Astrocyte (in vitro differentiated cells and primary cell): ENCODE measurements around the gene ARHGAP23. TPM values are rescaled to one million over a fixed set of nuclear protein-coding genes. Genes with fewer than 3 reads are reported as not detected.

Experiments used
- DNase-seq: peaks from one replicate; pipeline ENCODE4 v3.0.0-alpha.2; 2010; ENCODE audit warnings: low read depth
- FAIRE-seq: peaks from 2 replicates; lab custom pipeline; 2011; peaks lifted over from hg19 to GRCh38; lab: Jason Lieb, UNC
- H2AFZ ChIP-seq: 2 replicates; pipeline ENCODE4 v1.6.0; 2012; ENCODE audit warnings: low read depth, low read length, inconsistent platforms
- H3K27ac ChIP-seq: 2 replicates; pipeline ENCODE4 v1.5.1; 2011; ENCODE audit warnings: low read depth, low read length, inconsistent platforms
- H3K27me3 ChIP-seq: 2 replicates; pipeline ENCODE4 v1.6.0; 2011; ENCODE audit warnings: low read length, inconsistent platforms; ENCODE audit not compliant: insufficient read depth
- H3K36me3 ChIP-seq: 2 replicates; pipeline ENCODE4 v1.5.1; 2011; ENCODE audit warnings: low read length, inconsistent platforms; ENCODE audit not compliant: insufficient read depth
- H3K4me1 ChIP-seq: 2 replicates; pipeline ENCODE4 v1.5.1; 2011; ENCODE audit warnings: low read length, inconsistent platforms; ENCODE audit not compliant: insufficient read depth
- H3K4me2 ChIP-seq: 2 replicates; pipeline ENCODE4 v1.6.0; 2012; ENCODE audit warnings: low read length, inconsistent platforms
- H3K4me3 ChIP-seq: 2 replicates; pipeline ENCODE4 v1.5.1; 2011; ENCODE audit warnings: low read depth, mild to moderate bottlenecking, low read length, inconsistent platforms; ENCODE audit not compliant: insufficient read depth
- H3K79me2 ChIP-seq: 2 replicates; pipeline ENCODE4 v1.6.0; 2012; ENCODE audit warnings: mild to moderate bottlenecking, low read length, inconsistent platforms; ENCODE audit not compliant: insufficient read depth
- H3K9ac ChIP-seq: 2 replicates; pipeline ENCODE4 v1.6.0; 2012; ENCODE audit warnings: mild to moderate bottlenecking, low read length, inconsistent platforms
- H3K9me3 ChIP-seq: 2 replicates; pipeline ENCODE4 v1.5.1; 2012; ENCODE audit warnings: low read depth, mild to moderate bottlenecking, low read length, inconsistent platforms; ENCODE audit not compliant: insufficient read depth
- H4K20me1 ChIP-seq: 2 replicates; pipeline ENCODE4 v1.6.0; 2012; ENCODE audit warnings: low read length, inconsistent platforms; ENCODE audit not compliant: insufficient read depth
- H3K27ac Mint-ChIP-seq: one replicate; pipeline ENCODE4 v1.8.0; 2021; ENCODE audit warnings: mild to moderate bottlenecking, mixed read lengths; ENCODE audit not compliant: unreplicated experiment
- H3K27me3 Mint-ChIP-seq: one replicate; pipeline ENCODE4 v1.8.0; 2021; ENCODE audit warnings: low read depth, mixed read lengths; ENCODE audit not compliant: unreplicated experiment
- H3K36me3 Mint-ChIP-seq: one replicate; pipeline ENCODE4 v1.8.0; 2021; ENCODE audit warnings: low read depth, mixed read lengths; ENCODE audit not compliant: unreplicated experiment
- H3K4me1 Mint-ChIP-seq: one replicate; pipeline ENCODE4 v1.8.0; 2021; ENCODE audit warnings: low read depth, mixed read lengths; ENCODE audit not compliant: unreplicated experiment
- H3K4me3 Mint-ChIP-seq: one replicate; pipeline ENCODE4 v1.8.0; 2021; ENCODE audit warnings: mild to moderate bottlenecking, moderate library complexity, mixed read lengths; ENCODE audit not compliant: unreplicated experiment
- H3K9me3 Mint-ChIP-seq: one replicate; pipeline ENCODE4 v1.8.0; 2021; ENCODE audit warnings: mild to moderate bottlenecking, mixed read lengths; ENCODE audit not compliant: unreplicated experiment
- CTCF ChIP-seq: IDR thresholded peaks from 2 replicates; pipeline ENCODE4 v1.5.1; 2011; ENCODE audit warnings: low read depth, mild to moderate bottlenecking, inconsistent platforms, low read length, moderate library complexity; ENCODE audit not compliant: insufficient read depth
- EZH2 ChIP-seq: IDR thresholded peaks from 2 replicates; pipeline ENCODE4 v1.6.1; 2012; ENCODE audit warnings: mild to moderate bottlenecking, low read length, inconsistent platforms; ENCODE audit not compliant: insufficient read depth
- total RNA-seq: library from RNA; stranded (reverse); gene quantifications from 2 replicates; pipeline ENCODE4 v1.2.1, GENCODE V29; 2021

The ARHGAP23 gene
- total RNA-seq, 1 donor from 2014 or later: 118 TPM

- Mint-ChIP-seq H3K4me1 (peaks cover 34% of the 10 kb centered on the region), H3K4me3 (peak overlapping the region; percentile 81), H3K36me3 (peaks cover 18% of the 10 kb centered on the region), H3K27ac (peak overlapping the region; percentile 95), H3K9me3 (no peaks in the 10 kb centered on the region), H3K27me3 (no peaks in the 10 kb centered on the region)
- H3K4me2 ChIP-seq: peak overlapping the region; percentile 84
- peaks cover 24% of the 10 kb centered on the region for H3K4me1 ChIP-seq
- peaks cover 14% of the 10 kb centered on the region for H3K36me3 ChIP-seq
- H3K27me3 ChIP-seq: no peaks in the 10 kb centered on the region
- no peaks in the 10 kb centered on the region for H3K9me3 ChIP-seq
- no peaks in the 10 kb centered on the region for H3K79me2 ChIP-seq
- H3K4me3 ChIP-seq: peak overlapping the region; percentile 43
- no peak overlapping the region for H2AFZ ChIP-seq
- DNase-seq (peak; percentile 18), FAIRE-seq (no peak)
- H3K27ac ChIP-seq: peak overlapping the region; percentile 38
- peaks cover 31% of the 10 kb centered on the region for H4K20me1 ChIP-seq
- peak overlapping the region; percentile 69 for H3K9ac ChIP-seq
- no peak for TF ChIP-seq EZH2
- TF ChIP-seq CTCF: no peak
These were observed 81.6 kb downstream of the ARHGAP23 start for GRCh38 chr17:38509772-38510420.

GRCh38 chr17:38510421-38511149, 82.3 kb downstream of the ARHGAP23 start:
- Mint-ChIP-seq H3K27ac (peak overlapping the region; percentile 84), H3K9me3 (no peaks in the 10 kb centered on the region), H3K4me3 (peak overlapping the region; percentile 60), H3K36me3 (peaks cover 18% of the 10 kb centered on the region), H3K27me3 (no peaks in the 10 kb centered on the region), H3K4me1 (peaks cover 34% of the 10 kb centered on the region)
- Histone ChIP-seq H3K79me2 (no peaks in the 10 kb centered on the region), H3K9ac (peak overlapping the region; percentile 69), H3K4me2 (peak overlapping the region; percentile 84), H4K20me1 (peaks cover 31% of the 10 kb centered on the region), H3K4me1 (peaks cover 24% of the 10 kb centered on the region), H3K27me3 (no peaks in the 10 kb centered on the region), H3K9me3 (no peaks in the 10 kb centered on the region), H3K4me3 (peak overlapping the region; percentile 43), H2AFZ (no peak overlapping the region), H3K36me3 (peaks cover 12% of the 10 kb centered on the region), H3K27ac (no peak overlapping the region)
- no peak for FAIRE-seq
- TF ChIP-seq EZH2 (no peak), CTCF (no peak)
- DNase-seq: peak; percentile 30
